ENCODE data around the gene ZNF793. TPM values are rescaled to one million over a fixed set of nuclear protein-coding genes. Genes with fewer than 3 reads are reported as not detected.

ZNF793 gene
- 0.05 to 0.09 TPM (median 0.05 TPM) in 4 of 5 replicates, not detected in the other for total RNA-seq (2022; extraction: Qiagen RNA extraction)

GRCh38 chr19:37506387-37507166 lies at the start of gene ZNF793:
Gene ZNF793, plus strand, starts transcription at chr19:37506939. Its CDS starts 16,501 bp downstream, at chr19:37523440.

GRCh38 chr19:37466798-37467607 lies 39.7 kb upstream of the ZNF793 start, which contains the start of gene ZNF569:
Gene ZNF569, minus strand, starts transcription at chr19:37467444. Its CDS starts 22,523 bp downstream, at chr19:37444921.

GRCh38 chr19:37468961-37469777 lies 37.6 kb upstream of the ZNF793 start, which contains the start of gene ZNF570:
Gene ZNF570, plus strand, starts transcription at chr19:37469356. Its CDS starts 999 bp downstream, at chr19:37470355.

Other genes with a start within 250 kb of the ZNF793 start
- gene ZNF527, start 135.8 kb upstream of the ZNF793 start, total RNA-seq (2022; extraction: Qiagen RNA extraction): 2.4 to 4.3 TPM (median 3.2 TPM) in 5 replicates
- 3.9 to 6.7 TPM (median 5.0 TPM) in 5 replicates for gene ZNF569, start 39.5 kb upstream of the ZNF793 start, total RNA-seq (2022; extraction: Qiagen RNA extraction)
- gene ZNF570, start 37.6 kb upstream of the ZNF793 start, total RNA-seq (2022; extraction: Qiagen RNA extraction): 2.7 to 3.7 TPM (median 3.5 TPM) in 5 replicates
- gene ZNF571, start 87.9 kb downstream of the ZNF793 start, total RNA-seq (2022; extraction: Qiagen RNA extraction): 1.0 to 1.2 TPM (median 1.1 TPM) in 5 replicates
- 0.05 to 0.17 TPM (median 0.16 TPM) in 4 of 5 replicates, not detected in the other for gene ZNF540, start 87.9 kb downstream of the ZNF793 start, total RNA-seq (2022; extraction: Qiagen RNA extraction)
- 5.7 to 9.3 TPM (median 8.0 TPM) in 5 replicates for gene ZFP30, start 148.5 kb downstream of the ZNF793 start, total RNA-seq (2022; extraction: Qiagen RNA extraction)
- 3.6 to 6.3 TPM (median 5.5 TPM) in 5 replicates for gene ZNF607, start 212.8 kb downstream of the ZNF793 start, total RNA-seq (2022; extraction: Qiagen RNA extraction)

All from A549 treated with dexamethasone at 1 μM for 4 hours (cell line).